ENCODE results near the gene STARD8. TPM values are rescaled to one million over a fixed set of nuclear protein-coding genes. Genes with fewer than 3 reads are reported as not detected.

Gene STARD8
- polyA plus RNA-seq, 2 of the 4 experiments (the other 2 are of a cell fraction) = 1.6 to 1.7 TPM

GRCh38 chrX:68669871-68670270 lies 22.4 kb downstream of the STARD8 start:
- 89% methylated on average over 3 of the region's 3 CpGs for WGBS (ENCODE audit: missing lambda C conversion rate)
- H3K27ac ChIP-seq = no peak overlapping the region
- TF ChIP-seq MYC (IDR thresholded peaks at IDR 0.05; ENCODE audit: borderline replicate concordance, low read length) = no peak
- TF ChIP-seq POLR2A (IDR thresholded peaks at IDR 0.05; ENCODE audit: low read length) = no peak
- TF ChIP-seq HOXA7 (CRISPR knock-in tag; IDR thresholded peaks at IDR 0.05) = no peak
- no peak for TF ChIP-seq KDM1A (IDR thresholded peaks at IDR 0.05; ENCODE audit: low read depth)
- TF ChIP-seq CTCF (IDR thresholded peaks at IDR 0.05) = no peak
- TF ChIP-seq SMC3 (IDR thresholded peaks at IDR 0.05) = no peak
- H3K4me2 ChIP-seq = no peak overlapping the region
- POLR2A ChIA-PET = no interaction called here
- H3K4me1 ChIP-seq = no peaks in the 10 kb centered on the region
- CTCF ChIA-PET = no interaction called here
- ATAC-seq (no peak), FAIRE-seq (no peak), DNase-seq (ENCODE audit: low read depth in 1 of 2, low spot score in 1 of 2) (no peak)
- H3K9me3 ChIP-seq = no peaks in the 10 kb centered on the region
- no peak overlapping the region for H3K4me3 ChIP-seq

DNA sequence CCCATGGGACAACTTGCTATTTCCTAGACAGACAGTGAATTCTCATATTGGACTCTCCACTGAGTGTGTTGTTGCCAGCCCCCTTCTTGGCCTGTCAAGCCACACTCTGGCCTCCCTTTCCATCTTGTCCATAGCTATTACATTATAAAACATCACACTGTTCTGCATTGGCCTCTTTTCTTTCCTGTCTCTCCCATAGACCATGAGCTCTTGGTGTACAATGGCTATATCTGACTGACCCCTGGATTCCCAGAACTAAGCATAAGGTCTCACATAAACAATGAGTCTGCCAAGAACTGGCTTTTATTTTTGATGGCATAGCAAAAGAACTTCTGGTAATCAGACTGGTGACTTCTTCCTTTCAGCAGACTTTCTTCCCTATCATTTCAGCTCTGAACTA lies 23.8 kb downstream of the STARD8 start:
- no peak overlapping the region for H3K27ac ChIP-seq
- ATAC-seq (no peak), DNase-seq (ENCODE audit: low read depth in 1 of 2, low spot score in 1 of 2) (no peak), FAIRE-seq (no peak)
- H3K4me1 ChIP-seq = no peaks in the 10 kb centered on the region
- ChIA-PET CTCF (interaction anchor here (1.2 kb wide), 1 partner anchor 8 kb away, joined by 3 read pairs; no protein-coding TSS in a partner anchor), POLR2A (no interaction called here)
- no peak overlapping the region for H3K4me3 ChIP-seq
- TF ChIP-seq BHLHE40 (IDR thresholded peaks at IDR 0.05; ENCODE audit: low read depth, low read length) (no peak), E2F6 (IDR thresholded peaks at IDR 0.05; ENCODE audit: borderline replicate concordance, low read depth) (no peak), MAFK (IDR thresholded peaks at IDR 0.05; ENCODE audit: partially characterized antibody) (no peak), FOXS1 (CRISPR knock-in tag; IDR thresholded peaks at IDR 0.05) (no peak), RCOR1 (IDR thresholded peaks at IDR 0.05; ENCODE audit: low read depth, low read length) (no peak), HEYL (CRISPR knock-in tag; IDR thresholded peaks at IDR 0.05) (no peak), PHF8 (IDR thresholded peaks at IDR 0.05; ENCODE audit: borderline replicate concordance, low read depth) (no peak), MAZ (IDR thresholded peaks at IDR 0.05; ENCODE audit: borderline replicate concordance, low read depth, low read length) (no peak), NFE2L2 (conservative IDR thresholded peaks at IDR 0.05; ENCODE audit: low read length) (no peak), ZFP36 (IDR thresholded peaks at IDR 0.05; ENCODE audit: borderline replicate concordance, partially characterized antibody) (no peak)
- no peak overlapping the region for H3K4me2 ChIP-seq
- H3K9me3 ChIP-seq = no peaks in the 10 kb centered on the region

- TF ChIP-seq ESRRA (IDR thresholded peaks at IDR 0.05; ENCODE audit: borderline replicate concordance, low read length) = no peak
- no peak for TF ChIP-seq CBX2 (IDR thresholded peaks at IDR 0.05; ENCODE audit: borderline replicate concordance, low read depth)
- no peak for TF ChIP-seq EHMT2 (IDR thresholded peaks at IDR 0.05; ENCODE audit: low read depth)
- TF ChIP-seq KDM5A (IDR thresholded peaks at IDR 0.05) = no peak
- no peak for TF ChIP-seq JUNB (IDR thresholded peaks at IDR 0.05)
- no peak for TF ChIP-seq ATOH8 (CRISPR knock-in tag; IDR thresholded peaks at IDR 0.05; ENCODE audit: low read depth)
- no peak for TF ChIP-seq NR3C1 (IDR thresholded peaks at IDR 0.05)
- no peak for TF ChIP-seq JUN (IDR thresholded peaks at IDR 0.05)
- no peak overlapping the region for H3K27ac ChIP-seq
- no peak for DNase-seq (ENCODE audit: low read depth in 1 of 2, low spot score in 1 of 2)
- CTCF ChIA-PET = no interaction called here
- no peak for ATAC-seq
- H3K4me1 ChIP-seq = no peaks in the 10 kb centered on the region
- H3K4me2 ChIP-seq = no peak overlapping the region
- POLR2A ChIA-PET = no interaction called here
- 79% methylated on average over 3 of the region's 3 CpGs for whole genome bisulfite sequencing (ENCODE audit: missing lambda C conversion rate)
- FAIRE-seq = no peak
- no peaks in the 10 kb centered on the region for H3K9me3 ChIP-seq
- H3K4me3 ChIP-seq = no peak overlapping the region
These were observed 25.3 kb downstream of the STARD8 start for GRCh38 chrX:68672581-68673318.

Data from A549 (cell line).